ENCODE measurements around the gene COPS4.

Gene COPS4

DNA sequence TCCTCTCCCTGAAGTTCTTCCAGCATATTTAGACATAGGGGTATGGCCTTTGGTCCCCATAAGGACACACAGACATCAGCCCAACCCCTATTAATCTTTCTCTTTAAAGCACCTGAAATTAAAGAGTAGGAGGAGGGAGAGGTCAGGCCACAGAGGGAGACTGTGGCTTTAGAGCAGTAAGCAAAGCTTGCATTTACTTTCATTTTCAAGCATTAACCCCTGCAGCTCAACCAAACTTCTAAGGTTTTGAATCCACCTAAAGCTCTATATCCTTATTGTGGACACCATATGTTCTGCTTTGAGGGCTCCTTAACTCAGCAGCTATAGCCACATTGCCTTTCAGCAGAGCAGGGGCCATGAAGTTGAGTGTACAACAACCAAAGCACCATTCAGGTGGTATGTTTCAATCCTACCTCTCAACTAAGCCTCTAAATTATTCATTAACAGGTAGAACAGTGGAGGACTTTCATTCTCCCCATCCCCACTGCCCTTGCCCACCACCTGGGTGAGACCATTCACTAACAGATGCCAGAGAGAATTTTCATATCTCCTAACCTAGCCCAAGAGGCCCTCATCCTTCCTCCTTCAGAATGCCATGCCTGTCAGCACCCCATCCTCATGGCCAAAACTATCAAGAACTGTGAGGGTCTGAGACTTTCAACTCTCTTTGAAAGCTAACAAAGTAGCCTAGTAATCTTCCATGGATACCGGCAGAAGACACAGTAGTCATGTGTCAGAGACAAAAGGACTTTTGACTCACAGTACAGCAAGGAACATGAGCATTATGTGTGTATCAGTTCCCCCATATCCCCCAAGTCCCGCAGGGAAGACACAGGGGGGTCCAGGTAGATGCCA lies 45.2 kb upstream of the COPS4 start:
- Histone ChIP-seq H3K36me3 (ENCODE audit: control insufficient read depth in 1 of 2, insufficient read depth in 2 of 2, low read depth in 1 of 2, low read length in 2 of 2) (peaks cover 0 to 3% of the 10 kb centered on the region in 2 experiments), H3K4me2 (ENCODE audit: low read length, poor library complexity, severe bottlenecking) (peak overlapping the region; percentile 42), H3K23ac (ENCODE audit: low read length in 2 of 2) (no peak overlapping the region), H4K8ac (ENCODE audit: low read length) (peak overlapping the region; percentile 81), H3K4ac (ENCODE audit: low read depth in 1 of 2, low read length in 2 of 2) (peak overlapping the region; percentile 2 to 13), H2BK15ac (ENCODE audit: low read depth, poor library complexity, severe bottlenecking) (no peak overlapping the region), H3K18ac (ENCODE audit: low read depth in 1 of 2, low read length in 2 of 2) (peak overlapping the region; percentile 38 to 57), H2BK120ac (ENCODE audit: low read depth, low read length) (no peak overlapping the region), H2AK5ac (ENCODE audit: low read length, severe bottlenecking) (peak overlapping the region; percentile 75), H3K9ac (ENCODE audit: low read length) (peak overlapping the region; percentile 52), H3K27ac (ENCODE audit: low read length, poor library complexity, severe bottlenecking) (peak overlapping the region; percentile 20), H3K4me1 (ENCODE audit: control insufficient read depth, insufficient read depth, low read depth, low read length) (peaks cover 5% of the 10 kb centered on the region), H3K27me3 (ENCODE audit: control insufficient read depth in 1 of 2, insufficient read depth in 1 of 2, low read length in 2 of 2) (no peaks in the 10 kb centered on the region), H2BK12ac (ENCODE audit: low read length in 2 of 2) (peak overlapping the region in 1 of 2 experiments; percentile 55), H4K91ac (ENCODE audit: low read length) (no peak overlapping the region), H3K4me3 (ENCODE audit: insufficient read depth in 1 of 2, low read depth in 1 of 2, low read length in 2 of 2) (peak overlapping the region in 1 of 2 experiments; percentile 45), H3K14ac (ENCODE audit: low read length in 2 of 2) (peak overlapping the region in 1 of 2 experiments; percentile 75), H2AFZ (ENCODE audit: low read depth, low read length) (no peak overlapping the region), H2BK5ac (ENCODE audit: low read depth, low read length, poor library complexity, severe bottlenecking) (no peak overlapping the region), H3K79me1 (replicated peaks; ENCODE audit: low read length, poor library complexity, severe bottlenecking) (peaks cover 19% of the 10 kb centered on the region), H3K9me3 (ENCODE audit: control insufficient read depth, low read length) (no peaks in the 10 kb centered on the region)
- 100% methylated on average over 2 of the region's 2 CpGs for WGBS
- DNase-seq, result peak; percentile 56

DNA sequence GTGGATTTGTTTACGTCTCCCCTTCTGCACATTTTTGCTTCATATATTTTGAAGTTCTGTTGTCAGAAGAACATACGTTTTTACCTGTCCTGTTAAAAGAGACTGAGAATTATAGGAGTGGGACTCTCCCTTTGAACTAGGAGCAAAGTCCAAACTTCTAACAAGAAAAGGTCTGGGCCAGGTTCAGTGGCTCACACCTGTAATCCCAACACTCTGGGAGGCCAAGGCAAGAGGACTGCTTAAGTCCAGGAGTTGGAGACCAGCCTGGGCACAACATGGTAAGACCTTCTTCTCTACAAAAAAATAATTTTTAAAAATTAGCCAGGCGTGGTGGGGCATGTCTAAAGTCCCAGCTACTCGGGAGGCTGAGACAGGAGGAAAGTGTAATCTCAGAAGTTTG lies 40.1 kb upstream of the COPS4 start:
- no peak overlapping the region for H3K9ac ChIP-seq (ENCODE audit: low read length)
- H3K14ac ChIP-seq (ENCODE audit: low read length in 2 of 2), result no peak overlapping the region
- no peak overlapping the region for H2BK120ac ChIP-seq (ENCODE audit: low read depth, low read length)
- no peak overlapping the region for H2AK5ac ChIP-seq (ENCODE audit: low read length, severe bottlenecking)
- H3K4me2 ChIP-seq (ENCODE audit: low read length, poor library complexity, severe bottlenecking), result no peak overlapping the region
- no peak overlapping the region for H4K8ac ChIP-seq (ENCODE audit: low read length)
- H3K79me1 ChIP-seq (replicated peaks; ENCODE audit: low read length, poor library complexity, severe bottlenecking), result peaks cover 24% of the 10 kb centered on the region
- H4K91ac ChIP-seq (ENCODE audit: low read length), result no peak overlapping the region
- H3K27ac ChIP-seq (ENCODE audit: low read length, poor library complexity, severe bottlenecking), result no peak overlapping the region
- no peak overlapping the region for H2BK5ac ChIP-seq (ENCODE audit: low read depth, low read length, poor library complexity, severe bottlenecking)
- H3K18ac ChIP-seq (ENCODE audit: low read depth in 1 of 2, low read length in 2 of 2), result no peak overlapping the region
- H3K36me3 ChIP-seq (ENCODE audit: control insufficient read depth in 1 of 2, insufficient read depth in 2 of 2, low read depth in 1 of 2, low read length in 2 of 2), result peaks cover 0 to 3% of the 10 kb centered on the region in 2 experiments
- H3K23ac ChIP-seq (ENCODE audit: low read length in 2 of 2), result no peak overlapping the region
- DNase-seq, result no peak
- no peaks in the 10 kb centered on the region for H3K27me3 ChIP-seq (ENCODE audit: control insufficient read depth in 1 of 2, insufficient read depth in 1 of 2, low read length in 2 of 2)
- H2AFZ ChIP-seq (ENCODE audit: low read depth, low read length), result no peak overlapping the region
- no peak overlapping the region for H2BK12ac ChIP-seq (ENCODE audit: low read length in 2 of 2)
- WGBS, result 64% methylated on average over 3 of the region's 4 CpGs
- H2BK15ac ChIP-seq (ENCODE audit: low read depth, poor library complexity, severe bottlenecking), result no peak overlapping the region
- no peak overlapping the region for H3K4me3 ChIP-seq (ENCODE audit: insufficient read depth in 1 of 2, low read depth in 1 of 2, low read length in 2 of 2)
- H3K4ac ChIP-seq (ENCODE audit: low read depth in 1 of 2, low read length in 2 of 2), result no peak overlapping the region
- H3K9me3 ChIP-seq (ENCODE audit: control insufficient read depth, low read length), result no peaks in the 10 kb centered on the region
- H3K4me1 ChIP-seq (ENCODE audit: control insufficient read depth, insufficient read depth, low read depth, low read length), result peaks cover 6% of the 10 kb centered on the region

DNA sequence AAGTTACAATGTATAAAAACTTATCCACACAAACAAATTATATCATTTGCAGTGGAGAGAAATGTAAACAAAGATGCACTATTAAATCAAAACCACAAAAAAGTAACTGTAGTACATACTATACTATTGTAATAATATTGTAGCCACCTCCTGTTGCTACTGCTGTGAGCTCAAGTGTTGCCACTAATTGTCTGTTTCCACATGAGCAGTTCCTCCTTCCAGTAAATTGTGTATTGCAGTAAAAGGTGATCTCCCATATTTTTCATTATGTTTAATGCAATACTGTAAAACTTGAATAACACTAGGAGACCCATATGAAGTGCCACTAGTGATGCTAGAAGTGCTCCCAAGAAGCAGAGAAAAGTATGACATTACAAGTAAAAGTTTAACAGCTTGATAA lies 36.1 kb upstream of the COPS4 start:
- Histone ChIP-seq H3K4ac (ENCODE audit: low read depth in 1 of 2, low read length in 2 of 2) (no peak overlapping the region), H2BK120ac (ENCODE audit: low read depth, low read length) (no peak overlapping the region), H3K27ac (ENCODE audit: low read length, poor library complexity, severe bottlenecking) (no peak overlapping the region), H2AFZ (ENCODE audit: low read depth, low read length) (no peak overlapping the region), H2BK5ac (ENCODE audit: low read depth, low read length, poor library complexity, severe bottlenecking) (no peak overlapping the region), H4K91ac (ENCODE audit: low read length) (no peak overlapping the region), H2AK5ac (ENCODE audit: low read length, severe bottlenecking) (no peak overlapping the region), H3K79me1 (replicated peaks; ENCODE audit: low read length, poor library complexity, severe bottlenecking) (peaks cover 31% of the 10 kb centered on the region), H3K23ac (ENCODE audit: low read length in 2 of 2) (no peak overlapping the region), H3K18ac (ENCODE audit: low read depth in 1 of 2, low read length in 2 of 2) (no peak overlapping the region), H3K9me3 (ENCODE audit: control insufficient read depth, low read length) (no peaks in the 10 kb centered on the region), H3K4me1 (ENCODE audit: control insufficient read depth, insufficient read depth, low read depth, low read length) (peaks cover 3% of the 10 kb centered on the region), H2BK15ac (ENCODE audit: low read depth, poor library complexity, severe bottlenecking) (no peak overlapping the region), H3K36me3 (ENCODE audit: control insufficient read depth in 1 of 2, insufficient read depth in 2 of 2, low read depth in 1 of 2, low read length in 2 of 2) (no peaks in the 10 kb centered on the region), H3K27me3 (ENCODE audit: control insufficient read depth in 1 of 2, insufficient read depth in 1 of 2, low read length in 2 of 2) (no peaks in the 10 kb centered on the region), H3K14ac (ENCODE audit: low read length in 2 of 2) (no peak overlapping the region), H4K8ac (ENCODE audit: low read length) (no peak overlapping the region), H3K4me3 (ENCODE audit: insufficient read depth in 1 of 2, low read depth in 1 of 2, low read length in 2 of 2) (no peak overlapping the region), H3K4me2 (ENCODE audit: low read length, poor library complexity, severe bottlenecking) (no peak overlapping the region), H2BK12ac (ENCODE audit: low read length in 2 of 2) (no peak overlapping the region), H3K9ac (ENCODE audit: low read length) (no peak overlapping the region)
- no peak for DNase-seq

DNA sequence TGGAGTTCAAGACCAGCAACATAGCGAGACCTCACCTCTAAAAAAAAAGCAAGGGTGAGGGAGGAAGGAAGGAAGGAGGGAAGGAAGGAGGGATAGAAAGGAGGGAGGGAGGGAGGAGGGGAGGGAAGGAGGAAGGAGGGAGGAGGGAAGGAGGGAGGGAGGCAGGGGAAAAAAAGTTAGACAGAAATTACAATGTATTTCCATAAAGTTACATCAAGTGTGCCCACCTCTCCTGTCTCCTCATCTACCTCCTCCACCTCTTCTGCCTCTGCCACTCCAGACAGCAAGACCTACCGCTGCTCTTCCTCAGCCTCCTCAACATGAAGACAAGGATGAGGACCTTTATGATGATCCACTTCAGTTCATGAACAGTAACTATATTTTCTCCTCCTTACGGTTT lies 32.7 kb upstream of the COPS4 start:
- no peak for DNase-seq
- H3K79me1 ChIP-seq (replicated peaks; ENCODE audit: low read length, poor library complexity, severe bottlenecking), result peaks cover 30% of the 10 kb centered on the region
- WGBS, result 100% methylated on average over 2 of the region's 3 CpGs
- no peak overlapping the region for H2BK15ac ChIP-seq (ENCODE audit: low read depth, poor library complexity, severe bottlenecking)
- H4K8ac ChIP-seq (ENCODE audit: low read length), result no peak overlapping the region
- H3K9ac ChIP-seq (ENCODE audit: low read length), result no peak overlapping the region
- no peak overlapping the region for H2BK120ac ChIP-seq (ENCODE audit: low read depth, low read length)
- H3K4me2 ChIP-seq (ENCODE audit: low read length, poor library complexity, severe bottlenecking), result no peak overlapping the region
- H4K91ac ChIP-seq (ENCODE audit: low read length), result no peak overlapping the region
- H3K4me1 ChIP-seq (ENCODE audit: control insufficient read depth, insufficient read depth, low read depth, low read length), result peaks cover 3% of the 10 kb centered on the region
- H3K23ac ChIP-seq (ENCODE audit: low read length in 2 of 2), result no peak overlapping the region
- H3K18ac ChIP-seq (ENCODE audit: low read depth in 1 of 2, low read length in 2 of 2), result no peak overlapping the region
- no peaks in the 10 kb centered on the region for H3K27me3 ChIP-seq (ENCODE audit: control insufficient read depth in 1 of 2, insufficient read depth in 1 of 2, low read length in 2 of 2)
- H3K27ac ChIP-seq (ENCODE audit: low read length, poor library complexity, severe bottlenecking), result no peak overlapping the region
- no peaks in the 10 kb centered on the region for H3K9me3 ChIP-seq (ENCODE audit: control insufficient read depth, low read length)
- no peak overlapping the region for H2BK12ac ChIP-seq (ENCODE audit: low read length in 2 of 2)
- H3K36me3 ChIP-seq (ENCODE audit: control insufficient read depth in 1 of 2, insufficient read depth in 2 of 2, low read depth in 1 of 2, low read length in 2 of 2), result no peaks in the 10 kb centered on the region
- no peak overlapping the region for H3K4me3 ChIP-seq (ENCODE audit: insufficient read depth in 1 of 2, low read depth in 1 of 2, low read length in 2 of 2)
- H2AK5ac ChIP-seq (ENCODE audit: low read length, severe bottlenecking), result no peak overlapping the region
- no peak overlapping the region for H2BK5ac ChIP-seq (ENCODE audit: low read depth, low read length, poor library complexity, severe bottlenecking)
- no peak overlapping the region for H2AFZ ChIP-seq (ENCODE audit: low read depth, low read length)
- H3K14ac ChIP-seq (ENCODE audit: low read length in 2 of 2), result no peak overlapping the region
- no peak overlapping the region for H3K4ac ChIP-seq (ENCODE audit: low read depth in 1 of 2, low read length in 2 of 2)
